ENCODE data around the gene TFCP2L1.

Gene TFCP2L1

DNA sequence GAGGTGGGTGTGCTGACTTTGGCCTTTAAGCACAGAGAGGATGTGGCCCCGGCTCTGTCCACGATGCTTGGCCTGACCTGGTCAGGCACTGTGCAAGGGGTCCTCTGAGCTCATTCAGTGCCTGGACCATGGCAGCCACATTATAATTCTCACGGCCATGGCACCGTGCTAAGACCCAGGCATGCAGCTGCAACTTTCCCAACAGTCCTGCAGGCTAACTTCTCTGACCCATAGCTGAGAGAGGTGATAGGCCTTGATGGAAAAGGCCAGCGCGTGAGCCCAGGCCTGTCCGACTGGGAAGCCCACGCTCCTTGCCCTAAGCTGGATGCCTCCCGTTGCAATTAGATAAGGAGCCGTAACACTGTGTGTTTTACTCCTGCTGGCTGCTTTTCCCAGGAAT is 99.9 kb downstream of the TFCP2L1 start:
- H3K36me3 ChIP-seq (ENCODE audit: control insufficient read depth, insufficient read depth, low read length): no peaks in the 10 kb centered on the region
- no peak for DNase-seq
- H3K4me3 ChIP-seq (ENCODE audit: insufficient read depth, low read depth, low read length, poor library complexity, severe bottlenecking): no peak overlapping the region
- H3K9me3 ChIP-seq (ENCODE audit: control insufficient read depth, low read length): no peaks in the 10 kb centered on the region
- no peak overlapping the region for H3K27ac ChIP-seq (ENCODE audit: insufficient read depth, low read length, poor library complexity, severe bottlenecking)
- no peaks in the 10 kb centered on the region for H3K4me1 ChIP-seq (ENCODE audit: control insufficient read depth, insufficient read depth, low read length, poor library complexity, severe bottlenecking)
- no peaks in the 10 kb centered on the region for H3K27me3 ChIP-seq (replicated peaks; ENCODE audit: control insufficient read depth, insufficient read depth, low read length, poor library complexity, severe bottlenecking)

- Histone ChIP-seq H3K27me3 (replicated peaks; ENCODE audit: control insufficient read depth, insufficient read depth, low read length, poor library complexity, severe bottlenecking) (no peaks in the 10 kb centered on the region), H3K36me3 (ENCODE audit: control insufficient read depth, insufficient read depth, low read length) (no peaks in the 10 kb centered on the region), H3K4me3 (ENCODE audit: insufficient read depth, low read depth, low read length, poor library complexity, severe bottlenecking) (no peak overlapping the region), H3K9me3 (ENCODE audit: control insufficient read depth, low read length) (no peaks in the 10 kb centered on the region), H3K27ac (ENCODE audit: insufficient read depth, low read length, poor library complexity, severe bottlenecking) (no peak overlapping the region), H3K4me1 (ENCODE audit: control insufficient read depth, insufficient read depth, low read length, poor library complexity, severe bottlenecking) (no peaks in the 10 kb centered on the region)
- no peak for DNase-seq
Measured at GRCh38 chr2:121184248-121184862, 100.6 kb downstream of the TFCP2L1 start.

- DNase-seq: no peak
- no peaks in the 10 kb centered on the region for H3K9me3 ChIP-seq (ENCODE audit: control insufficient read depth, low read length)
- H3K4me1 ChIP-seq (ENCODE audit: control insufficient read depth, insufficient read depth, low read length, poor library complexity, severe bottlenecking): no peaks in the 10 kb centered on the region
- H3K4me3 ChIP-seq (ENCODE audit: insufficient read depth, low read depth, low read length, poor library complexity, severe bottlenecking): no peak overlapping the region
- H3K36me3 ChIP-seq (ENCODE audit: control insufficient read depth, insufficient read depth, low read length): no peaks in the 10 kb centered on the region
- H3K27me3 ChIP-seq (replicated peaks; ENCODE audit: control insufficient read depth, insufficient read depth, low read length, poor library complexity, severe bottlenecking): no peaks in the 10 kb centered on the region
- H3K27ac ChIP-seq (ENCODE audit: insufficient read depth, low read length, poor library complexity, severe bottlenecking): no peak overlapping the region
Measured at GRCh38 chr2:121182520-121182919, 102.5 kb downstream of the TFCP2L1 start.

- DNase-seq: no peak
- no peaks in the 10 kb centered on the region for H3K36me3 ChIP-seq (ENCODE audit: control insufficient read depth, insufficient read depth, low read length)
- H3K4me1 ChIP-seq (ENCODE audit: control insufficient read depth, insufficient read depth, low read length, poor library complexity, severe bottlenecking): no peaks in the 10 kb centered on the region
- H3K9me3 ChIP-seq (ENCODE audit: control insufficient read depth, low read length): no peaks in the 10 kb centered on the region
- H3K4me3 ChIP-seq (ENCODE audit: insufficient read depth, low read depth, low read length, poor library complexity, severe bottlenecking): no peak overlapping the region
- H3K27me3 ChIP-seq (replicated peaks; ENCODE audit: control insufficient read depth, insufficient read depth, low read length, poor library complexity, severe bottlenecking): no peaks in the 10 kb centered on the region
- no peak overlapping the region for H3K27ac ChIP-seq (ENCODE audit: insufficient read depth, low read length, poor library complexity, severe bottlenecking)
Measured at GRCh38 chr2:121179467-121179866, 105.5 kb downstream of the TFCP2L1 start.

- H3K9me3 ChIP-seq (ENCODE audit: control insufficient read depth, low read length): no peaks in the 10 kb centered on the region
- H3K27me3 ChIP-seq (replicated peaks; ENCODE audit: control insufficient read depth, insufficient read depth, low read length, poor library complexity, severe bottlenecking): no peaks in the 10 kb centered on the region
- no peaks in the 10 kb centered on the region for H3K4me1 ChIP-seq (ENCODE audit: control insufficient read depth, insufficient read depth, low read length, poor library complexity, severe bottlenecking)
- no peak overlapping the region for H3K27ac ChIP-seq (ENCODE audit: insufficient read depth, low read length, poor library complexity, severe bottlenecking)
- DNase-seq: no peak
- no peaks in the 10 kb centered on the region for H3K36me3 ChIP-seq (ENCODE audit: control insufficient read depth, insufficient read depth, low read length)
- H3K4me3 ChIP-seq (ENCODE audit: insufficient read depth, low read depth, low read length, poor library complexity, severe bottlenecking): no peak overlapping the region
Measured at GRCh38 chr2:121178730-121179129, 106.3 kb downstream of the TFCP2L1 start.

- H3K4me1 ChIP-seq (ENCODE audit: control insufficient read depth, insufficient read depth, low read length, poor library complexity, severe bottlenecking): no peaks in the 10 kb centered on the region
- no peak overlapping the region for H3K4me3 ChIP-seq (ENCODE audit: insufficient read depth, low read depth, low read length, poor library complexity, severe bottlenecking)
- no peak for DNase-seq
Measured at GRCh38 chr2:121177896-121178295, 107.1 kb downstream of the TFCP2L1 start.

GRCh38 chr2:121175326-121175725 is 109.7 kb downstream of the TFCP2L1 start:
- no peaks in the 10 kb centered on the region for H3K36me3 ChIP-seq (ENCODE audit: control insufficient read depth, insufficient read depth, low read length)
- no peaks in the 10 kb centered on the region for H3K27me3 ChIP-seq (replicated peaks; ENCODE audit: control insufficient read depth, insufficient read depth, low read length, poor library complexity, severe bottlenecking)
- H3K4me1 ChIP-seq (ENCODE audit: control insufficient read depth, insufficient read depth, low read length, poor library complexity, severe bottlenecking): no peaks in the 10 kb centered on the region
- no peak overlapping the region for H3K4me3 ChIP-seq (ENCODE audit: insufficient read depth, low read depth, low read length, poor library complexity, severe bottlenecking)
- no peak for DNase-seq
- no peak overlapping the region for H3K27ac ChIP-seq (ENCODE audit: insufficient read depth, low read length, poor library complexity, severe bottlenecking)
- no peaks in the 10 kb centered on the region for H3K9me3 ChIP-seq (ENCODE audit: control insufficient read depth, low read length)

More at GRCh38 chr2:121177896-121178295, 107.1 kb downstream of the TFCP2L1 start:
- no peaks in the 10 kb centered on the region for H3K36me3 ChIP-seq (ENCODE audit: control insufficient read depth, insufficient read depth, low read length)
- H3K9me3 ChIP-seq (ENCODE audit: control insufficient read depth, low read length): no peaks in the 10 kb centered on the region
- H3K27me3 ChIP-seq (replicated peaks; ENCODE audit: control insufficient read depth, insufficient read depth, low read length, poor library complexity, severe bottlenecking): no peaks in the 10 kb centered on the region
- no peak overlapping the region for H3K27ac ChIP-seq (ENCODE audit: insufficient read depth, low read length, poor library complexity, severe bottlenecking)

DNA sequence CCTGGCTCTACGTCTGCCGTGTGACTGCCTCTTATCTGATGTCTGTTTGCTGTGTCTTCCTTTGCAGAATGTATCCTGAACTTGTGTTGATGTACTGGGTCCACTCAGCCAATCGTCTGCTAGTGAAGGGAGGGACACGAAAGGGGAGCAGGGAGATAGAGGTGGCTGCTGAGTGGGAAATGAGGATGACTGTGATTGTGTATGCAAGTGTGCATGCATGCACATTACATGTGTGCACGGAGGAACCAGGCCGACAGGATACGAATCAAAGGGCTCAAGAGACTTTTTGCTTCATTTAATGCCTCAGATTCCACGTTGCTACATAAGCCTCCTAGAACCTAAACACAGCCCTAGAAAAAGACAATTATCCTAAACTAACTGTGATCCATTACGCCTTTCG is 111.2 kb downstream of the TFCP2L1 start:
- H3K4me3 ChIP-seq (ENCODE audit: insufficient read depth, low read depth, low read length, poor library complexity, severe bottlenecking): no peak overlapping the region
- no peak for DNase-seq
- no peaks in the 10 kb centered on the region for H3K27me3 ChIP-seq (replicated peaks; ENCODE audit: control insufficient read depth, insufficient read depth, low read length, poor library complexity, severe bottlenecking)
- no peaks in the 10 kb centered on the region for H3K36me3 ChIP-seq (ENCODE audit: control insufficient read depth, insufficient read depth, low read length)
- H3K4me1 ChIP-seq (ENCODE audit: control insufficient read depth, insufficient read depth, low read length, poor library complexity, severe bottlenecking): no peaks in the 10 kb centered on the region
- H3K9me3 ChIP-seq (ENCODE audit: control insufficient read depth, low read length): no peaks in the 10 kb centered on the region
- H3K27ac ChIP-seq (ENCODE audit: insufficient read depth, low read length, poor library complexity, severe bottlenecking): no peak overlapping the region

DNA sequence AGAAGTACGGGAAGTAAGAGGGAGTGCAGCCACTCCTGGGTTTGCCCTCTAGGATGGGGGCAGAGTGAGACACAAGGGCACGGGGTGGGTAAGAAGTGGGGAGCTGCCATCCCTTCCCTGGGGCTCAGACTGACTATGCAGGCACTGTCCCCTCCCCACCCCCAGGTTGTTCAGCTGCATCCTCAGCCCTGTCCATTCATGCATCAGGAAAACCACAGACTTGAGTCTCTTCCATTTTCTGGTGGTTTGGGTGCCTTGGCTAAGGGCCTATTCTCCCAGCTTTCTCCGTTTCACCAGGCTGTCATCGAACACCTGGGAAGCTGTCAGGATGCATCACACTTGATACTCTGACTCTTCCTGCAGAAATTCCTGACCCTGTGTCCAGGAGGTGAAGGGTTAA is 111.9 kb downstream of the TFCP2L1 start:
- DNase-seq: no peak
- Histone ChIP-seq H3K36me3 (ENCODE audit: control insufficient read depth, insufficient read depth, low read length) (no peaks in the 10 kb centered on the region), H3K27ac (ENCODE audit: insufficient read depth, low read length, poor library complexity, severe bottlenecking) (no peak overlapping the region), H3K9me3 (ENCODE audit: control insufficient read depth, low read length) (no peaks in the 10 kb centered on the region), H3K4me1 (ENCODE audit: control insufficient read depth, insufficient read depth, low read length, poor library complexity, severe bottlenecking) (no peaks in the 10 kb centered on the region), H3K4me3 (ENCODE audit: insufficient read depth, low read depth, low read length, poor library complexity, severe bottlenecking) (no peak overlapping the region), H3K27me3 (replicated peaks; ENCODE audit: control insufficient read depth, insufficient read depth, low read length, poor library complexity, severe bottlenecking) (no peaks in the 10 kb centered on the region)

GRCh38 chr2:121172456-121172855 is 112.5 kb downstream of the TFCP2L1 start:
- no peak overlapping the region for H3K27ac ChIP-seq (ENCODE audit: insufficient read depth, low read length, poor library complexity, severe bottlenecking)
- H3K27me3 ChIP-seq (replicated peaks; ENCODE audit: control insufficient read depth, insufficient read depth, low read length, poor library complexity, severe bottlenecking): no peaks in the 10 kb centered on the region
- no peak for DNase-seq
- H3K9me3 ChIP-seq (ENCODE audit: control insufficient read depth, low read length): no peaks in the 10 kb centered on the region
- no peaks in the 10 kb centered on the region for H3K36me3 ChIP-seq (ENCODE audit: control insufficient read depth, insufficient read depth, low read length)
- H3K4me1 ChIP-seq (ENCODE audit: control insufficient read depth, insufficient read depth, low read length, poor library complexity, severe bottlenecking): no peaks in the 10 kb centered on the region
- H3K4me3 ChIP-seq (ENCODE audit: insufficient read depth, low read depth, low read length, poor library complexity, severe bottlenecking): no peak overlapping the region

All from effector memory CD4-positive, alpha-beta T cell (primary cell).